ENCODE measurements around the gene RER1.
A peak's percentile ranks its signal among the peaks of the same experiment; 100 is the strongest.

The RER1 gene

DNA sequence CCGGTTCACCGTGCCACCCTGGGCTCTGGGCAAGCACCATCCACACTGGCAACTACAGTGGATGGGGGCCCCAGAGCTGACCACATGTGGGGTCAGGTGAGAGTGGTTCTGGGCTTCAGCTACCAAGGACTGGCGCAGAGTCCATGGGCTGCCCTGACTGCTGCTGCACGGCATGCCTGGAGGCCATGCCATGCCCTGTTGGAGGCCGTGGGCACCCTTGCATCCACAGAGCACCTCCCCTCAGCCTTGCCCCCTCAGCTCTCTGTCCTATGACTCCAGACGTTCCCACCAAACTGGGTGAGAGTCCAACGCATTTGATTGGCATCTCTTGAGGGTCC, 15.7 kb upstream of the RER1 start:
- DNase-seq (ENCODE audit: low read depth) = no peak

DNA sequence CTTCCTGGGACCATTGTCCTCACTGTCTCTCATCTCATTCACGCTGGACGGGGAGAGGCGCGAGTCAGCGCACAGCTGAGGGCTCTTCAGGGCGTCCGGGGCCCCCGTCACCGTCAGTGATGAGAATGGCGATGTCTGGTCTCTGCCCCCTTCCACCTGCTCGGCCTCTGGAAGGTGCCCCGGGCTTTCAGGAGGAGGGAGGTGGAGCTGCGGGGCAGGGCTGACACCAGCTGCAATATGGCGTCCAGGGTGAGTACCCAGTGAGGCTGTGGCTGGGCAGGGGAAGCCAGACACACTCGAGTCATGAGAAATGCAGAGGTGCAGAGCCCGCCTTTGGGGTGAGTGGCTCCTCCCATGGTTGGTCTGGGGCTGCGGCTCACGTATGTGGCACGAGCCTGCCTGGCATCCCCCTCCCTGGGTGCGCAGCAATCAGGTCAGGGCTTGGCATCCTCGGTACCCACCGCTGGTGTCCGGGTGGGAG, 15.3 kb upstream of the RER1 start:
- no peak for DNase-seq (ENCODE audit: low read depth)

- DNase-seq (ENCODE audit: low read depth) = no peak
Measured at GRCh38 chr1:2376931-2377672, 14.5 kb upstream of the RER1 start.

GRCh38 chr1:2377751-2378440, 13.7 kb upstream of the RER1 start:
- no peak for DNase-seq (ENCODE audit: low read depth)

- DNase-seq (ENCODE audit: low read depth) = no peak
Measured at GRCh38 chr1:2378441-2378851, 13.2 kb upstream of the RER1 start.

- no peak for DNase-seq (ENCODE audit: low read depth)
Measured at GRCh38 chr1:2378956-2379732, 12.5 kb upstream of the RER1 start.

DNA sequence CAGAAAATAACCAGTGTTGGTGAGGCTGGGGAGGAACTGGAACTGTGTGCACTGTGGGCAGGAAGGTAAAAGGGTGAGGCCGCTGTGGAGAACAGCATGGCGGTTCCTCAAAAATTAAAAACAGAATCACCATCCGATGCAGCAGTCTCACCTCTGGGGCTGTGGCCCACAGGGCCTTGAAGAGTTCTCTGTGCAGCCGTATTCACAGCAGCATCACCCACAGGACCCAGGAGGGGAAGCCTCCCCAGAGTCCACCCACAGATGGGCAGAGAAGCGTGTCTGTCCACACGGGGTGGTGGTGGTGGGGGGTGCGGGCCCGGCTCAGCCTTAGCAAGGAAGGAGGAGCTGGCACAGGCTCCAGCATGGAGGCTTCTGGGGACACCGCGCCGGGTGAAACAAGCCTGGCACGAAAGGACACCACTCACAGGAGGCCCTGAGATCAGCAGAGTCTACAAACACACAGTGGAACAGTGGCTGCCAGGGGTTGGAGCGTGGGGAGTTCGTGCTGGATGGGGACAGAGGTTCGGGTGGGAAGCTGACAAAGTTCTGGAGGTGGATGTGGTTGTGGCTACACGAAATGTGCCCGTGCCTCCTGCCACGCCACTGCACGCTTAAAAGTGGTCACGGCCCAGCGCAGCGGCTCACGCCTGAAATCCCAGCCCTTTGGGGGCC, 11.8 kb upstream of the RER1 start:
- DNase-seq (ENCODE audit: low read depth) = no peak

GRCh38 chr1:2380816-2381591, 10.6 kb upstream of the RER1 start:
- DNase-seq (ENCODE audit: low read depth) = no peak

DNA sequence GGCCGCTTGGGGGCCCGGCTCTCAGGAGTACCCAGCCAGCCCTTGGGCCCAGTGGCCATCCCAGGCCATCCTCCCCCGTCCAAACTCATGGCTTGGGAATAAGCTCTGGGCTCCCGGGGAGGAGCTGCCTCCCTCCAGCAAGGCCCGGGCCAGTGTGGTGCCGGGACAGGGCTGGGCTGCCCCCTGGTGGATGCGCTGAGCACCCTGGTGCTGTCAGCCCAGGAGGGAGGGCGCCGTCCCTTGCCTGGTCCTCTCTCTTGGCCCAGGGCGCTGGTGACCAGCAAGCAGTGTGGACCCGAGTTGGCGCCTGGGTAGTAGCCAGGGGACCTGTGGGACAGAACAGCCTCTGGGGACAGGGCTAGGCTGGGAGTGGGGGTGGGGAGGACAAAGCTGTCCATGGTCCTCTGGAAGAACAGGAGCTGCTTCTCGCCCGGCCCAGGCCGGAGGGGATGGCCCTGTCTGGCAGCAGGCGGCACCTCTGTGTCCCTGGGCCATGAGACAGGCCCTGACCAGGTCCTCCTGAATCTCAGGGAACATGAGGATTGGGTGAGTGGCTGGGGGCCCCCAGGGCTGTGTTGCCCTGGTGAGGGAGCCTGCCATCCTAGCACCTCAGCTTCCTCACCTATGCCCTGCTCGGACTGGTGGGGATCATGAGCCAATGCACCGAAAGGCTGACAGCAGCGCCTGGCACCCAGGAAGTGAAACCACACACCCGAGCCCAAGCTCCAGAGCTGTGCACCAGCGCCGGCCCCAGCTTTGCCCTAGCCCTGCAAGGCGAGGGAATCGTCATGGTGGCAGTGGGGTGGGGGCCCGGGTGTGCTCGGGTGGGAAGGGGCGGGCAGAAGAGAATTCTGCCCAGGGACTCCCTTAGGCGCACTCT, 9.7 kb upstream of the RER1 start:
- DNase-seq (ENCODE audit: low read depth) = peak; percentile 62

DNA sequence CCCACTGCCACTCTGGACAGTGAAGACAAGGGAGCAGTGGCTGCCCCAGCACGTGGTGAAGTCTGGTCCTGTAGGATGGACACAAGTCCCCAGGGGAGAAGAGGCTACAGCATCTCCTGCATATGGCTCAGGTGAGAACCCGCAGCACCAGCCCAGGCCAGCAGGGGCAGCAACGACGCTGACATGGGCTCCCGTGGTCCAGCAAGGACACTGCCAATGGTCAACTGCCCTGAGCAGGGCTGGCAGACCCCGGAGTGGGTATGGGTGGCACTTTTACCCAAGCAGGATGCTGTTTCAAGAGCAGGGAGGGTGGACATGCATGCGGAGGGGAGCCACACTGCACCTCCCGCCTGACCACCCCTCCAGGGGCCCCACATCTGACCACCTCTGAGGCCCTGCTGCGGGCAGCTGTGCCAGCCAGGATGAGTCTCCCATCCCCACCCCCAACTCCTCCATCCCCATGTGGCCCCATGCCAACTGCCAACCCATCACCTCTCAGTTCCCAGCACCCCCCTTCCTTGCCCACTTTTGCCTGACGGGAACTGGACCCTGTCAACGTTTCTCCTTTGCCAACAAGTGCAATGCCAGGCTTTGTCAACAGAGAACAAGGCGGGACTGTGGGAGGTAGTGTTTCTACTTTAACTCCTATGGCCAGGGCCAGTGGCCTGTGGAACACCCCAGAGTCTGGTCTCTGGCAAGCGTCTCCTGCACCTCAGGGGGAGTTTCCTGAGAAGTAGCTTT, 8.8 kb upstream of the RER1 start:
- no peak for DNase-seq (ENCODE audit: low read depth)

GRCh38 chr1:2383576-2383975, 8.1 kb upstream of the RER1 start:
- DNase-seq (ENCODE audit: low read depth) = no peak

DNA sequence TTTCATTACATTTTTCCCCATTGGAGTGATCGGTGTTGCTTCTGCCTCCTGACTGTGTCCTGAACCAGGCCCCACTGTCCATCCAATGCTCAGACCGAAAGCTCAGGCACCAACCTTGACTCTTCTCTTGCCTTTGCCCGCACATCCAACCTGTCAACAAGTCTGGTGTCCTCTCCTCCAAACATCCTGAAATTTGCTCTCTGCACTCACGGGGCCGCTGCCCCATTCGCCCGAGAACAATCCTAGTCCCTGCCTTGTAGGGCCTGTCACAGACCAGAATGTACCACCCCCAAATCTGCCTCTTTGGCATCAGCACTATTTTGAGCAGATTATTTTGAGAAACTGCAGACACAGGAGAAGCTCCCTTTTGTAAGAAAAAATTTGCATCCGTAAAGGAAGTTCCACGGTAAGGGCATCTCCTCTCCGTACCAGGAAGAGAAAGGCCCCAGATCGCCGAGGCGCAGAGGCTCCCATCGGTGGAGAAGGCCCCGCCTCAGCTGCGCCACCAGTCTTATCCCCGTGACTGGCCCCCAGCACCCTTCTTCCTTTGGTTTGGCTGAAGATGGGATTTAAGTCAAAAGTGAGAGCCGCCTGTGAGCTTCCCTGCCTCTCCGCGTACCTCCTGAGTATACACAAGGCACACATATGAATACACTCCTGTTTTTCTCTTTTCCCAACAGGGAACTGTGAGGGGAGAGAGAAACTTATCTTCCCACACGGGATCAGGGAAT, 7.3 kb upstream of the RER1 start:
- no peak for DNase-seq (ENCODE audit: low read depth)

GRCh38 chr1:2384941-2385481, 6.6 kb upstream of the RER1 start:
- DNase-seq (ENCODE audit: low read depth) = no peak

GRCh38 chr1:2385606-2386280, 5.9 kb upstream of the RER1 start:
- no peak for DNase-seq (ENCODE audit: low read depth)

DNA sequence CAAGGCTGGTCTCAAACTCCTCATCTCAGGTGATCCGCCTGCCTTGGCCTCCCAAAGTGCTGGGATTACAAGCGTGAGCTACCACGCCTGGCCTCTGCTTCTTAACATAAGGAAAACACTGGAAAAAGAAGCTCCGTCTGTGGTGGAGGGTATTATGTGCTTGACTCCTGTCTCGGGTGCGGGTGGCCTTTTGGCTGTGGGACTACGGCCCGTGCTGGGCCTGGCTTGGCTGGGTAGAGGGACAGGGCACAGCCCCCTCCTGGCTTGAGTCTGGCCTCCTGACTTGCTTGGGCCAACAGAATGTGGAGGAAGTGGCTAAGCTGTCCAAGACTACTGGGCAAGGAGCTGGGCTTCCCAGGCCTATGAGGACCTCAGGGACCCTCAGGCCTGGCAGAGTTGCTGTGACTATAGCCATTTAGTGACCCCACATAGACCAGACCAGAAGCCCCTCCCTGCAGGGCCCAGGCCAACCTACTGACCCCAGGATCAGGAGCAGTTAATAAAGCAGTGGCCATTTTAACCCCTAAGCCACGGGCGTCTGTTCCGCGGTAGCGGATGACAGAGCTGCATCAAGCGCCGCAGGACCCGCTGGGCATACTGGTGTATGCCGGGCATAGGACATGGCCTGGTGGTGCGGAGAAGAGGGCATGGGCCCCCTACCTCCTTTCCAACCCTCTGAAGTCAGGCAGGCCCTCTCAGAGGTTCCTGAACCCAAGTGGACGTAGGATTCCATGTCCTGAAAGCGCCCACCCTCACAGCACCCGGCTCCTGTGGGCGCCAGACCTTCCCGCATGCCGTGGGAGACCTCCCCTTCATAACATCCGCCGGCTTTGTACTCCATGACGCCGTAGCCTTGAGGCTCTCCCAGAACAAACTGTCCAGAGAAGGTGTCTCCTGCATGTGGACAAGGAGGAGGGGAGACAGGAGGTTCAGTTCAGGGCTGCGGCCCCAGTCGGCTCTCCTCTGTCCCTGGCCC, 4.7 kb upstream of the RER1 start:
- DNase-seq (ENCODE audit: low read depth) = no peak

DNA sequence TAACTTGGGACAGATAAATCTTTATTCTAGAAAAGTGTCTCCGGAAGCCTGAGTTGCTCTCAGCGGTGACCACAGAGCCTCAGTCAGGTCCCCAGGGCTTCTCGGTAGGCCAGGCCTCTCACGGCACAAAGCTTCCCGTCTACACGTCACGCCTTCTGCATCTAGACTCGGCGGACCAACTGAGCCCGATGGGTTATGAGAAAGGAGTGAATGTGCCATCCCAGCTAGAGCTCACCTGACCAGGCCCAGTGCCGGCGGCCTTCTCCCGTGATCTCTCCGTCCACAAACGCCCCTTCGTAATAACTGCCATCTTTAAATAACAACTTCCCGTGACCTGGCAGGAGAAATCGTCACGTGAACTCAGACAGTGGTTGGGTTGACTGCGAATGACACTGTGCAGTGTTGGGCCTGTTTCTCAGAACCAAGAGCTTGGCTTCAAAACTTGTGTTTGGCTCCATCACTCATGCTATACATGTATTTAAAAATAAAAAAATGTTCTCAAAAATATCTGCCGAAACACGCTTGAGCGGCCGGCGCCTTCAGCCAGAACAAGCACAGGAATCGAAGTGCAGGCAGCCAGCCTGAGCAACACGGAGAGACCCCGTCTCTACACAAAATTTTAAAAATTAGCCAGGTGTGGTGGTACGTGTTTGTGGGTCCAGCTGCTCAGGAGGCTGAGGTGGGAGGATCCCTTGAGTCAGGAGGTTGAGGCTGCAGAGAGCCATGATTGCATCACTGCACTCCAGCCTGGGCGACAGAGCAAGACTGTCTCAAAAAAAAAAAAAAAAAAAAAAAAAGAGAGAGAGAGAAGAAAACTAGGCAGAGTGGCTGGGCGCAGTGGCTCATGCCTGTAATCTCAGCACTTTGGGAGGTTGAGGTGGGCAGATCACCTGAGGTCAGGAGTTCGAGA, 3.4 kb upstream of the RER1 start:
- no peak for DNase-seq (ENCODE audit: low read depth)
